CD4-positive, alpha-beta T cell treated with Interleukin-4 for 4 hours (primary cell): ENCODE data around the gene PCARE.

Experiments used
- DNase-seq: peaks from one replicate; pipeline ENCODE4 v3.0.0-alpha.2; 2020

PCARE gene

GRCh38 chr2:29061616-29062015, 12.7 kb downstream of the PCARE start:
- DNase-seq = no peak

GRCh38 chr2:29061176-29061575, 13.1 kb downstream of the PCARE start:
- DNase-seq = no peak

- no peak for DNase-seq
These were observed 13.9 kb downstream of the PCARE start for GRCh38 chr2:29060441-29060840.

- DNase-seq = no peak
These were observed 14.7 kb downstream of the PCARE start for GRCh38 chr2:29059624-29060023.

- DNase-seq = no peak
These were observed 17.3 kb downstream of the PCARE start for GRCh38 chr2:29057006-29057405.

GRCh38 chr2:29056452-29056851, 17.9 kb downstream of the PCARE start:
- DNase-seq = no peak

- DNase-seq = no peak
These were observed 18.7 kb downstream of the PCARE start for GRCh38 chr2:29055601-29056000.

- no peak for DNase-seq
These were observed 19.9 kb downstream of the PCARE start for GRCh38 chr2:29054430-29054829.

GRCh38 chr2:29053670-29054400, 20.5 kb downstream of the PCARE start:
- no peak for DNase-seq

GRCh38 chr2:29053223-29053622, 21.1 kb downstream of the PCARE start:
- DNase-seq = no peak

- DNase-seq = no peak
These were observed 21.5 kb downstream of the PCARE start for GRCh38 chr2:29052807-29053206.

GRCh38 chr2:29051730-29052129, 22.6 kb downstream of the PCARE start:
- DNase-seq = no peak

GRCh38 chr2:29050591-29050990, 23.7 kb downstream of the PCARE start:
- no peak for DNase-seq

- DNase-seq = no peak
These were observed 27.1 kb downstream of the PCARE start for GRCh38 chr2:29047083-29047845.

- no peak for DNase-seq
These were observed 28.0 kb downstream of the PCARE start for GRCh38 chr2:29046321-29046720.

- no peak for DNase-seq
These were observed 29.9 kb downstream of the PCARE start for GRCh38 chr2:29044459-29044858.

GRCh38 chr2:29042561-29043075, 31.7 kb downstream of the PCARE start:
- DNase-seq = no peak

GRCh38 chr2:29041161-29041660, 33.1 kb downstream of the PCARE start:
- no peak for DNase-seq

GRCh38 chr2:29040552-29040951, 33.8 kb downstream of the PCARE start:
- no peak for DNase-seq

- DNase-seq = no peak
These were observed 34.4 kb downstream of the PCARE start for GRCh38 chr2:29039718-29040480.

GRCh38 chr2:29035016-29035745, 39.1 kb downstream of the PCARE start:
- no peak for DNase-seq

- DNase-seq = no peak
These were observed 40.7 kb downstream of the PCARE start for GRCh38 chr2:29033656-29034055.

GRCh38 chr2:29033172-29033571, 41.2 kb downstream of the PCARE start:
- no peak for DNase-seq
